H9 (cell line): ENCODE data around the gene CCNF. TPM values are rescaled to one million over a fixed set of nuclear protein-coding genes. Genes with fewer than 3 reads are reported as not detected.

Source experiments
- DNase-seq: peaks from one replicate; pipeline ENCODE4 v3.0.0-alpha.2; 2017
- H2AFZ ChIP-seq: one replicate; pipeline ENCODE4 v1.6.1; 2013; ENCODE audit warnings: mild to moderate bottlenecking, low read length, control low read depth, moderate library complexity
- H2AK5ac ChIP-seq: 2 replicates; pipeline ENCODE4 v1.6.1; 2013; ENCODE audit warnings: low read length, control low read depth, mixed read lengths; ENCODE audit not compliant: insufficient read length
- H2BK120ac ChIP-seq: one replicate; pipeline ENCODE4 v1.6.1; 2013; ENCODE audit warnings: low read depth, mild to moderate bottlenecking, low read length, control low read depth, inconsistent platforms; ENCODE audit not compliant: poor library complexity, severe bottlenecking
- H2BK12ac ChIP-seq: 2 replicates; pipeline ENCODE4 v1.6.1; 2013; ENCODE audit warnings: low read length, control low read depth, mixed read lengths, low read depth; ENCODE audit not compliant: insufficient read length
- H2BK15ac ChIP-seq: 2 replicates; pipeline ENCODE4 v1.6.1; 2013; ENCODE audit warnings: low read depth, low read length, control low read depth
- H2BK20ac ChIP-seq: one replicate; pipeline ENCODE4 v1.6.1; 2013; ENCODE audit warnings: low read depth, mild to moderate bottlenecking, low read length, control low read depth, inconsistent platforms; ENCODE audit not compliant: poor library complexity, severe bottlenecking
- H2BK5ac ChIP-seq: 2 replicates; pipeline ENCODE4 v1.6.1; 2013; ENCODE audit warnings: low read length, control low read depth, mixed read lengths; ENCODE audit not compliant: insufficient read length
- H3K14ac ChIP-seq: 2 replicates; pipeline ENCODE4 v1.6.1; 2013; ENCODE audit warnings: low read length, control low read depth; ENCODE audit not compliant: insufficient read depth
- H3K18ac ChIP-seq: 2 replicates; pipeline ENCODE4 v1.6.1; 2013; ENCODE audit warnings: low read depth, mild to moderate bottlenecking, mixed read lengths, low read length, control low read depth; ENCODE audit not compliant: insufficient read length
- H3K23ac ChIP-seq: 2 replicates; pipeline ENCODE4 v1.6.1; 2013; ENCODE audit warnings: low read length, control low read depth, mixed read lengths, low read depth; ENCODE audit not compliant: insufficient read length
- H3K23me2 ChIP-seq: 2 replicates; pipeline ENCODE4 v1.6.1; 2013; ENCODE audit warnings: low read depth, mild to moderate bottlenecking, mixed read lengths, low read length, control low read depth; ENCODE audit not compliant: insufficient read length, poor library complexity, severe bottlenecking
- H3K27ac ChIP-seq: 2 replicates; pipeline ENCODE4 v1.5.1; 2013; ENCODE audit warnings: low read length, control low read depth, mixed read lengths, low read depth; ENCODE audit not compliant: insufficient read length
- H3K27me3 ChIP-seq: 2 replicates; pipeline ENCODE4 v1.6.1; 2013; ENCODE audit warnings: low read length, control low read depth, inconsistent platforms; ENCODE audit not compliant: insufficient read depth
- H3K4ac ChIP-seq: 2 replicates; pipeline ENCODE4 v1.6.1; 2013; ENCODE audit warnings: low read depth, mild to moderate bottlenecking, control low read depth, inconsistent platforms, low read length, moderate library complexity
- H3K4me1 ChIP-seq: 2 replicates; pipeline ENCODE4 v1.6.1; 2013; ENCODE audit warnings: low read length, control low read depth, inconsistent platforms; ENCODE audit not compliant: insufficient read depth
- H3K4me2 ChIP-seq: 2 replicates; pipeline ENCODE4 v1.6.1; 2013; ENCODE audit warnings: low read length, control low read depth, mixed read lengths; ENCODE audit not compliant: insufficient read length, insufficient read depth
- H3K56ac ChIP-seq: 2 replicates; pipeline ENCODE4 v1.6.1; 2013; ENCODE audit warnings: low read depth, mild to moderate bottlenecking, mixed read lengths, low read length, control low read depth; ENCODE audit not compliant: insufficient read length
- H3K79me1 ChIP-seq: 2 replicates; pipeline ENCODE4 v1.6.1; 2013; ENCODE audit warnings: low read depth, mild to moderate bottlenecking, moderate library complexity, low read length, control low read depth, inconsistent platforms; ENCODE audit not compliant: insufficient read depth, poor library complexity, severe bottlenecking
- H3K79me2 ChIP-seq: 2 replicates; pipeline ENCODE4 v1.6.1; 2013; ENCODE audit warnings: low read length, control low read depth, inconsistent platforms; ENCODE audit not compliant: insufficient read depth
- H3K9ac ChIP-seq: 2 replicates; pipeline ENCODE4 v1.6.1; 2013; ENCODE audit warnings: low read length, control low read depth, mixed read lengths; ENCODE audit not compliant: insufficient read length; ENCODE audit errors: extremely low read depth
- H3K9me3 ChIP-seq: one replicate; pipeline ENCODE4 v1.6.1; 2013; ENCODE audit warnings: low read depth, low read length, inconsistent platforms; ENCODE audit not compliant: control insufficient read depth
- H3T11ph ChIP-seq: one replicate; pipeline ENCODE4 v1.6.1; 2013; ENCODE audit warnings: mild to moderate bottlenecking, low read length, control low read depth, inconsistent platforms
- H4K20me1 ChIP-seq: one replicate; pipeline ENCODE4 v1.6.1; 2013; ENCODE audit not compliant: control insufficient read depth, insufficient read length, insufficient read depth
- H4K5ac ChIP-seq: 2 replicates; pipeline ENCODE4 v1.6.1; 2013; ENCODE audit warnings: low read depth, mild to moderate bottlenecking, mixed read lengths, low read length, control low read depth; ENCODE audit not compliant: insufficient read length
- H4K8ac ChIP-seq: replicated peaks from 2 replicates; pipeline ENCODE4 v1.6.1; 2013; ENCODE audit warnings: low read length, control low read depth, mixed read lengths, low read depth; ENCODE audit not compliant: insufficient read length
- H4K91ac ChIP-seq: 2 replicates; pipeline ENCODE4 v1.6.1; 2013; ENCODE audit warnings: low read depth, mild to moderate bottlenecking, moderate library complexity, mixed read lengths, low read length, control low read depth; ENCODE audit not compliant: insufficient read length
- H3K27ac Mint-ChIP-seq, 3 experiments: 2 replicates in 2 of 3; 3 replicates in 1 of 3; pipeline ENCODE4 v1.8.0; 2020 to 2021; ENCODE audit warnings: mixed read lengths in 3 of 3, mild to moderate bottlenecking in 1 of 3, moderate library complexity in 1 of 3
- H3K27me3 Mint-ChIP-seq: 2 replicates; pipeline ENCODE4 v1.8.0; 2021; ENCODE audit warnings: low read depth, mild to moderate bottlenecking, moderate library complexity, mixed read lengths
- H3K36me3 Mint-ChIP-seq, 3 experiments: 2 replicates in 2 of 3; 3 replicates in 1 of 3; pipeline ENCODE4 v1.8.0; 2020 to 2021; ENCODE audit warnings: low read depth in 3 of 3, mixed read lengths in 3 of 3; ENCODE audit not compliant: insufficient read depth in 1 of 3
- H3K4me1 Mint-ChIP-seq, 2 experiments: 2 replicates each; pipeline ENCODE4 v1.8.0; 2020; ENCODE audit warnings: mixed read lengths in 2 of 2
- H3K4me3 Mint-ChIP-seq, 2 experiments: 2 replicates in 1 of 2; 3 replicates in 1 of 2; pipeline ENCODE4 v1.8.0; 2020 to 2021; ENCODE audit warnings: mild to moderate bottlenecking in 2 of 2, mixed read lengths in 2 of 2, moderate library complexity in 1 of 2
- H3K9me3 Mint-ChIP-seq, 2 experiments: 2 replicates in 1 of 2; 3 replicates in 1 of 2; pipeline ENCODE4 v1.8.0; 2020; ENCODE audit warnings: mild to moderate bottlenecking in 2 of 2, mixed read lengths in 2 of 2, moderate library complexity in 1 of 2
- CTCF ChIP-seq: fragments of 200-600 bp; sonication (generic); conservative IDR thresholded peaks from 3 replicates; pipeline ENCODE4 v1.8.0; 2021; ENCODE audit warnings: antibody characterized with exemption, mild to moderate bottlenecking
- WGBS: extraction: QIAGEN DNeasy Blood & Tissue Kit; methylation state at CpG from one replicate; pipeline ENCODE4 v1.1.7; 2013; ENCODE audit warnings: missing lambda C conversion rate, low lambda C conversion rate, mixed read lengths; ENCODE audit not compliant: insufficient read length; ENCODE audit errors: extremely low coverage; 5-methylcytosine and 5-hydroxymethylcytosine counted together
- total RNA-seq: library from RNA; stranded (reverse); gene quantifications from 2 replicates; pipeline ENCODE4 v1.2.1, GENCODE V29; 2021

Gene CCNF
- total RNA-seq, 1 experiment from 2014 or later, result 61.6 TPM

- no peaks in the 10 kb centered on the region for H3K9me3 Mint-ChIP-seq
- Histone ChIP-seq H3K9ac (no peak overlapping the region), H4K5ac (no peak overlapping the region), H4K20me1 (no peaks in the 10 kb centered on the region), H3K27me3 (no peaks in the 10 kb centered on the region), H3K4me1 (no peaks in the 10 kb centered on the region), H3K4me2 (no peak overlapping the region), H3K4ac (no peak overlapping the region), H2BK12ac (no peak overlapping the region), H3K56ac (no peak overlapping the region), H2BK20ac (no peak overlapping the region), H2AK5ac (no peak overlapping the region), H3K18ac (no peak overlapping the region), H3K14ac (no peak overlapping the region), H3K79me1 (no peaks in the 10 kb centered on the region), H3K79me2 (no peaks in the 10 kb centered on the region), H4K91ac (no peak overlapping the region), H3K27ac (no peak overlapping the region), H3K23ac (no peak overlapping the region), H2BK5ac (no peak overlapping the region), H2AFZ (no peak overlapping the region), H2BK15ac (no peak overlapping the region), H2BK120ac (no peak overlapping the region), H3K23me2 (no peaks in the 10 kb centered on the region), H3K9me3 (no peaks in the 10 kb centered on the region), H3T11ph (no peak overlapping the region), H4K8ac (no peak overlapping the region)
- no CpG with 5 or more reads among the region's 11 CpGs for WGBS
- no peak overlapping the region for H3K4me3 Mint-ChIP-seq
- H3K27me3 Mint-ChIP-seq, result no peaks in the 10 kb centered on the region
- H3K4me1 Mint-ChIP-seq, result no peaks in the 10 kb centered on the region
- no peak overlapping the region for H3K27ac Mint-ChIP-seq
- no peak for TF ChIP-seq CTCF
- no peak for DNase-seq
- H3K36me3 Mint-ChIP-seq, result peaks cover 47 to 88% (median 84%) of the 10 kb centered on the region in 3 experiments
These were observed 18.8 kb downstream of the CCNF start for GRCh38 chr16:2447920-2448583.
